HEK293 (cell line): ENCODE measurements around the gene IFNA2.

ENCODE experiments used
- CTCF ChIA-PET: fragments of 350-600 bp; formaldehyde crosslinking; extraction: SDS; loops from one replicate; lab custom pipeline; 2021; ENCODE audit warnings: antibody characterized with exemption; lab: Yijun Ruan, JAX
- POLR2A ChIA-PET: fragments of 300-600 bp; formaldehyde crosslinking; extraction: SDS; loops from one replicate; lab custom pipeline; 2020; ENCODE audit warnings: antibody characterized with exemption, inconsistent platforms; lab: Yijun Ruan, JAX
- H3K27ac ChIP-seq: fragments of 200-500 bp; sonication (Bioruptor generic); 2 replicates; pipeline ENCODE4 v1.5.1; 2014; ENCODE audit warnings: low read depth, low read length, control low read depth, inconsistent platforms; ENCODE audit errors: extremely low read depth
- H3K36me3 ChIP-seq, 2 experiments: fragments of 200-500 bp in 1 of 2; sonication (Bioruptor generic) in 1 of 2; 1 replicate in 1 of 2; 2 replicates in 1 of 2; pipeline ENCODE4 v1.5.1; 2014 to 2017; ENCODE audit warnings: inconsistent platforms in 2 of 2, low read length in 2 of 2; ENCODE audit not compliant: control insufficient read depth in 2 of 2, insufficient read depth in 1 of 2
- H3K4me1 ChIP-seq: fragments of 200-500 bp; sonication (Bioruptor generic); 2 replicates; pipeline ENCODE4 v1.5.1; 2014; ENCODE audit warnings: mild to moderate bottlenecking, low read length, inconsistent platforms; ENCODE audit not compliant: control insufficient read depth, insufficient read depth
- H3K4me3 ChIP-seq: 2 replicates; pipeline ENCODE4 v1.5.1; 2011; ENCODE audit warnings: low read depth, mild to moderate bottlenecking, control low read depth, low read length, moderate library complexity
- H3K9me3 ChIP-seq: fragments of 200-500 bp; sonication (Bioruptor generic); 2 replicates; pipeline ENCODE4 v1.5.1; 2014; ENCODE audit warnings: low read depth, low read length, inconsistent platforms; ENCODE audit not compliant: control insufficient read depth, insufficient read depth
- CTCF ChIP-seq: fragments of 450-650 bp; formaldehyde crosslinking; IDR thresholded peaks from 2 replicates; pipeline ENCODE4 v1.5.1; 2016; ENCODE audit warnings: missing biosample characterization, missing genetic modification characterization
- ELK4 ChIP-seq: IDR thresholded peaks from 2 replicates; pipeline ENCODE4 v1.6.1; 2011; ENCODE audit warnings: mild to moderate bottlenecking, low read depth, low read length, borderline replicate concordance
- HIC1 ChIP-seq: fragments of 450-650 bp; formaldehyde crosslinking; IDR thresholded peaks from 2 replicates; pipeline ENCODE4 v1.5.1; 2016; ENCODE audit warnings: missing biosample characterization, missing genetic modification characterization
- HOXD13 ChIP-seq: sonication (generic); formaldehyde crosslinking; IDR thresholded peaks from 2 replicates; pipeline ENCODE4 v1.8.0; 2022; ENCODE audit warnings: missing genetic modification reagents, borderline replicate concordance
- KLF17 ChIP-seq: fragments of 450-650 bp; formaldehyde crosslinking; IDR thresholded peaks from 2 replicates; pipeline ENCODE4 v1.5.1; 2016; ENCODE audit warnings: missing biosample characterization, missing genetic modification characterization
- OSR2 ChIP-seq: fragments of 450-650 bp; formaldehyde crosslinking; IDR thresholded peaks from 2 replicates; pipeline ENCODE4 v1.5.1; 2016; ENCODE audit warnings: missing biosample characterization, missing genetic modification characterization
- OVOL3 ChIP-seq: fragments of 450-650 bp; formaldehyde crosslinking; IDR thresholded peaks from 2 replicates; pipeline ENCODE4 v1.5.1; 2016; ENCODE audit warnings: missing biosample characterization, missing genetic modification characterization
- REPIN1 ChIP-seq: fragments of 450-650 bp; formaldehyde crosslinking; IDR thresholded peaks from 2 replicates; pipeline ENCODE4 v1.5.1; 2017; ENCODE audit warnings: missing biosample characterization, missing genetic modification characterization, low read depth
- REST ChIP-seq: fragments of 450-650 bp; formaldehyde crosslinking; IDR thresholded peaks from 2 replicates; pipeline ENCODE4 v1.5.1; 2016; ENCODE audit warnings: missing biosample characterization, missing genetic modification characterization
- SP7 ChIP-seq: fragments of 450-650 bp; formaldehyde crosslinking; IDR thresholded peaks from 2 replicates; pipeline ENCODE4 v1.5.1; 2016; ENCODE audit warnings: missing biosample characterization, missing genetic modification characterization
- WT1 ChIP-seq: fragments of 450-650 bp; formaldehyde crosslinking; IDR thresholded peaks from 2 replicates; pipeline ENCODE4 v1.5.1; 2016; ENCODE audit warnings: missing biosample characterization, missing genetic modification characterization
- ZBTB11 ChIP-seq: fragments of 450-650 bp; formaldehyde crosslinking; conservative IDR thresholded peaks from 2 replicates; pipeline ENCODE4 v1.5.1; 2016; ENCODE audit warnings: low read depth, missing biosample characterization, missing genetic modification characterization
- ZBTB21 ChIP-seq: fragments of 450-650 bp; formaldehyde crosslinking; IDR thresholded peaks from 2 replicates; pipeline ENCODE4 v1.5.1; 2017; ENCODE audit warnings: missing biosample characterization, missing genetic modification characterization
- ZNF112 ChIP-seq: fragments of 450-650 bp; formaldehyde crosslinking; IDR thresholded peaks from 2 replicates; pipeline ENCODE4 v1.5.0; 2017; ENCODE audit warnings: missing biosample characterization, missing genetic modification characterization
- ZNF175 ChIP-seq: fragments of 450-650 bp; formaldehyde crosslinking; IDR thresholded peaks from 2 replicates; pipeline ENCODE4 v1.5.1; 2016; ENCODE audit warnings: missing biosample characterization, missing genetic modification characterization
- ZNF341 ChIP-seq: fragments of 450-650 bp; formaldehyde crosslinking; IDR thresholded peaks from 2 replicates; pipeline ENCODE4; 2016; ENCODE audit warnings: low read depth, missing biosample characterization, missing genetic modification characterization
- ZNF416 ChIP-seq: fragments of 450-650 bp; formaldehyde crosslinking; IDR thresholded peaks from 2 replicates; pipeline ENCODE4 v1.5.1; 2016; ENCODE audit warnings: missing biosample characterization, missing genetic modification characterization
- ZNF510 ChIP-seq: fragments of 450-650 bp; formaldehyde crosslinking; IDR thresholded peaks from 2 replicates; pipeline ENCODE4 v1.5.1; 2018; ENCODE audit warnings: mild to moderate bottlenecking, missing genetic modification characterization, missing biosample characterization; ENCODE audit not compliant: insufficient replicate concordance
- ZNF561 ChIP-seq: fragments of 450-650 bp; IDR thresholded peaks from 2 replicates; pipeline ENCODE4 v1.5.1; 2018; ENCODE audit warnings: missing biosample characterization, missing genetic modification characterization, borderline replicate concordance
- ZNF623 ChIP-seq: fragments of 450-650 bp; formaldehyde crosslinking; IDR thresholded peaks from 2 replicates; pipeline ENCODE4 v1.5.1; 2016; ENCODE audit warnings: missing biosample characterization, missing genetic modification characterization
- ZNF654 ChIP-seq: fragments of 450-650 bp; formaldehyde crosslinking; IDR thresholded peaks from 2 replicates; pipeline ENCODE4 v1.5.1; 2016; ENCODE audit warnings: low read depth, missing biosample characterization, missing genetic modification characterization
- ZNF792 ChIP-seq: fragments of 450-650 bp; formaldehyde crosslinking; IDR thresholded peaks from 2 replicates; pipeline ENCODE4 v1.5.1; 2016; ENCODE audit warnings: missing biosample characterization, missing genetic modification characterization
- ZNF837 ChIP-seq: fragments of 450-650 bp; formaldehyde crosslinking; IDR thresholded peaks from 2 replicates; pipeline ENCODE4 v1.5.1; 2016; ENCODE audit warnings: missing biosample characterization, missing genetic modification characterization

Gene IFNA2

GRCh38 chr9:21413151-21413550 is 28.0 kb upstream of the IFNA2 start (continued):
- TF ChIP-seq ZBTB11 (tag by site-specific recombination) (no peak), ZNF341 (tag by site-specific recombination) (no peak), ZBTB21 (tag by site-specific recombination) (no peak), OSR2 (tag by site-specific recombination) (no peak), SP7 (no peak), ZNF623 (no peak), ZNF654 (tag by site-specific recombination) (no peak), ZNF837 (tag by site-specific recombination) (no peak), CTCF (no peak), OVOL3 (tag by site-specific recombination) (no peak)

GRCh38 chr9:21412107-21412506 is 26.9 kb upstream of the IFNA2 start:
- Histone ChIP-seq H3K36me3 (no peaks in the 10 kb centered on the region), H3K4me3 (no peak overlapping the region), H3K4me1 (no peaks in the 10 kb centered on the region), H3K27ac (no peak overlapping the region), H3K9me3 (no peaks in the 10 kb centered on the region)
- POLR2A ChIA-PET = no interaction called here
- no peak for TF ChIP-seq WT1 (tag by site-specific recombination)
- no peak for TF ChIP-seq ZNF792
- TF ChIP-seq REST (tag by site-specific recombination) = no peak
- no peak for TF ChIP-seq ZNF112
- no peak for TF ChIP-seq KLF17 (tag by site-specific recombination)
- no peak for TF ChIP-seq ZNF510 (tag by site-specific recombination)
- no peak for TF ChIP-seq HOXD13 (CRISPR knock-in tag)
- no peak for TF ChIP-seq ELK4
- TF ChIP-seq HIC1 (tag by site-specific recombination) = no peak
- TF ChIP-seq ZNF561 (tag by site-specific recombination) = no peak
- no peak for TF ChIP-seq ZNF416
- TF ChIP-seq OSR2 (tag by site-specific recombination) = no peak
- TF ChIP-seq REPIN1 = no peak
- no peak for TF ChIP-seq ZNF175
- CTCF ChIA-PET = interaction anchor here (0.6 to 1.0 kb wide), 3 partner anchors 20 to 208 kb away, joined by 3 read pairs; no protein-coding TSS in a partner anchor
